Activated T-cell treated with anti-CD3 and anti-CD28 coated beads for 48 hours (primary cell): ENCODE measurements around the gene KLK10.
"Not testable (repeated sequence)": the region's sequence is repeated elsewhere in the genome, so short reads cannot be mapped to it uniquely, and the experiment has no call there.

Source experiments
- DNase-seq: peaks from one replicate; pipeline ENCODE4 v3.0.0-alpha.2; 2020; ENCODE audit warnings: low read depth

Gene KLK10

DNA sequence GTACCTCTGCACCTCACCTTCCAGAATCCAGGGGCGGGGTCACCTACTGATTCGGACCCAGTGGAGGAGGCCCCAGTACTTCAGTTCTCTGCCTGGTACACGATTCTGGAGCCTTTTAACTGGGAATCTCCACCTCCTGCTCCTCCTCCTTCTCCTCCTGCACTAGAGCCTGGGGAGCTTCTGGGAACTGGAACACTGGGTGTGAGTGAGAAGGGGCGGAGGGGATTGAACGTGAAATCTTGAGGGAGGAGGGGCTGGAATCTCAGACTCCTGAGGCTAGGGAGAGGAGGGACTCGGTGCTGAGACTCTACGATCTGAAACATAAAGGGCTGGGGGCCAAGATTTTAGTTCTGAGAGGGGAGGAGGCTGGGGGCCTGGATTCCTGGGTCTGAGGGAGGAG lies 18.0 kb downstream of the KLK10 start, which contains the start of gene KLK8:
Gene KLK8 (minus strand): TSS at position 90 of the 400 bp plus-strand sequence. CDS start 437 bp downstream, outside the sequence.
- DNase-seq: no peak

DNA sequence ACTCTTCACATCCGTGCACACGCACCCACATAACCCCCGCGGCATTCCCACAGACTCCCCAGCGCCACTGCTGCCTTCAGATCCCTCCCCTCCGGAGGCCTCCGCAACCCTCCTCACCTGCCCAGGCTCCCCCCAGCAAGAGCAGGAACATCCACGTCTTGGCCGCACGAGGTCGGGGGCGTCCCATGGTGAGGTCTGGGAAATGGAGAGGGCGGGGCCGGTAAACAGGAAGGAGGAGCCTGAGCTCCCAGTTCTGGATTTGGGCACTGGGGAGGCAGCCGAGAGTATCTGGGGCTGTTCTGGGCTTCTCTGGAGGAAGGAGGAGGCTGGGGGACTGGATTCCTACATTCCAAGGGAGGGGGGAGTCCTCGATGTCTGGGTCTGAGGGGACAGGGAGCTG lies 18.5 kb downstream of the KLK10 start:
- no peak for DNase-seq

GRCh38 chr19:51000426-51000825 lies 19.1 kb downstream of the KLK10 start:
- no peak for DNase-seq

- DNase-seq: no peak
These were observed 20.8 kb downstream of the KLK10 start for GRCh38 chr19:50998686-50999085.

- no peak for DNase-seq
These were observed 21.4 kb downstream of the KLK10 start for GRCh38 chr19:50998061-50998460.

DNA sequence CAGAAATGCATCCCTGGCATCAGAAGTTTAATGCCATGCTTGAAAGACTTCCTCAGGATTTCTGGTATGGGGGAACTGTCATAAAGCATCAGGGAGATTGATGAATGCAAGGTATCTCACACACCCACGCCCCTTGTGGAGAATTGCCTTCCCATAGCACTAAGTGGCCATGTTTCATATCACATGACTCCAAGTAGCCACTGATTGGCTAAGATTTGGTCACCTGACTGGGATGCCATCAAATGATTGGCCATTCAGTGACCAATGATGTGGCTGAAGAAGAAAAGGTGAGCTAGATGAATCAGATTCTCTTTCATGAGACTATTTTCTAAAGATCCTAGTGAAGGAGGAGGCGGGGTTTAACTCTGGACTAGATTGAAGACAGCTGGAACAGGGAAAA lies 25.4 kb downstream of the KLK10 start:
- no peak for DNase-seq

- no peak for DNase-seq
These were observed 26.9 kb downstream of the KLK10 start for GRCh38 chr19:50992666-50993035.

DNA sequence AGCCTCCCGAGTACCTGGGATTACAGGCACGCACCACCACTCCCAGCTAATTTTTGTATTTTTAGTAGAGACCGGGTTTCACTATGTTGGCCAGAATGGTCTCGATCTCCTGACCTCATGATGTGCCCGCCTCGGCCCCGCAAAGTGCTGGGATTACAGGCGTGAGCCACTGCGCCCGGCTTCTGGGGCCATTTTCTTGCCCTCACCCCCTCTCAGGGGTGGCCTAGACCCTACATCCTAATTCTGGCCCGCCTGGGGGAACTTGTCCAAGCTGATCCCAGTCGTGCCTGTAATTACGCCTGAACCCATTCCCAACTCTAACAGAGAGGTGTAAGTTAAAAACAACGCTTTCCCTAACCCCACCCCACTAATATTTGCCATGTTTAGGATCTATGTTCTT lies 35.1 kb downstream of the KLK10 start:
- DNase-seq: not testable (repeated sequence)

DNA sequence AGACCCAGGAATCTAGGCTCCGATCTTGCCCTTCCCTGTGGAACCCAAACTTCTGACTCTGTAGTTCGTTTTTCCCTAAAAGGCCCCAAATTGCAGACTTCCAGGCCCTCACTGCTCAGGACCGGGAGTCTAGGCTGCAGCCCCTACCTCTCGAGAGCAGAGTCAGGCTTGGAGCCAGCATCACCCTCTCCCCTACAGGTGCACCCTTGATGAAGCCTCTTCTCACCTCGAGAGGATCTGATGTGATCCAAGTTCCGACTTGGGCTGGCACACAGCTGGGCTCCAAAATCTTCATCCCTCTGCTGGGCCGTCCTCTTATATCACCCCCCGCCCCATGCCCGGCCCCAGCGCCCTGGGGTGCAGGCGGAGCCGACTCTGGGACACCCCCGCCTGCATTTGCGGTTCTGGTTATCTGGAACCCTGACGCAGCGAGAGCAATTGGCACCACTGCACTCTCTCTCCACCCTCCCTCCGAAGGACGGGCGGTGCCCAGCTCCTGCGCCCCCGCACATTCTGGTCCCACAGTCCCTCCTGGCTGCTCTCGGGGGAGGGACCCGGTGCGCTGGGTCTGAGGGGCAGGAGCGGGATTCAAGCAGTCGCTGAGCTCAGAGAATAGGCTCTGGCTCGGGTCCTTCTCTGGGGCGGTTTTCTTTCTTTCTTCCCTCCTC lies 35.8 kb downstream of the KLK10 start, which contains the start of gene KLK7:
Gene KLK7 (minus strand): TSS at position 293 of the 668 bp plus-strand sequence. CDS start 1,518 bp downstream, outside the sequence.
- no peak for DNase-seq

GRCh38 chr19:50982186-50982585 lies 37.3 kb downstream of the KLK10 start:
- DNase-seq: no peak

DNA sequence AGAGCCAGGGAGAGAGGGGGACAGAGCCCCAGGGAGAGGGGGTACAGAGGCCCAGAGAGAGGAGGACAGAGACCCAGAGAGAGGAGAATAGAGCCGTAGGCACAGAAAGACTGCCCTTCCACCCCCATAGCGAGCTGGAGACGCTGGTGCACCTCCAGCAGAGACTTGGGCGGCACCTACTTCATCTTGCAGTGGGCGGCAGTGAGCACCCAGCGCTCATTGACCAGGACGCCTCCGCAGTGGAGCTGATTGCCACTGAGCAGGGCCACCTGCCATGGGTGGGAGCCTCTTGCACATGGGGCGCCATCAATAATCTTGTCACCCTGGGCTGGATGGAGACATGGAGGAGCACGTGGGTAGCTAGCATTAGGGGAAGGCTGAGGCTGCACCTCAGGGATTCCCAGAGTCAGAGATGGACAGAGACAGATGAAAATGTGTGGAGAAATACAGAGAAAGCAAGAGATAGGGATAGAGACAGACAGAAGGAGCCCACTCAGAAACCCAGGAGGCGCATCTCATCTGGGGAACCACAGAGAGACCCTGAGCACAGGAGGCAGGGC lies 37.8 kb downstream of the KLK10 start:
- no peak for DNase-seq

DNA sequence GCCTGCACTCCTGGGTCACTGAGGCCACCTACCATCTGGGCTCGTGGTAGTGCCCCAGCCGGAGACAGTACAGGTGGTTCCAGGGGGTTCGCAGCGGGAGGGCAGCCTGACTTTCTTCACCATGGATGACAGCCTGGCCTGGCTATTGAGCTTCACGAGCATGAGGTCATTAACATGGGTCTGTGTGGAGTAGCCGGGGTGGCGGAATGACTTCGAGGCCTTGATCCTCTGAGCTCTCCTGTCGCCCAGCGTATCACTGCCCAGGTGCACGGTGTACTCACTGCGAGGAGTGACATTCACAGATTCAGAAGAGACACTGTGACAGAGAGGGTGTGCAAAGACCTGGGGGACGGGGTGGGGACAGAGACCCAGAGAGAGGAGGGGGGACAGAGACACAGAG lies 39.3 kb downstream of the KLK10 start:
- no peak for DNase-seq

DNA sequence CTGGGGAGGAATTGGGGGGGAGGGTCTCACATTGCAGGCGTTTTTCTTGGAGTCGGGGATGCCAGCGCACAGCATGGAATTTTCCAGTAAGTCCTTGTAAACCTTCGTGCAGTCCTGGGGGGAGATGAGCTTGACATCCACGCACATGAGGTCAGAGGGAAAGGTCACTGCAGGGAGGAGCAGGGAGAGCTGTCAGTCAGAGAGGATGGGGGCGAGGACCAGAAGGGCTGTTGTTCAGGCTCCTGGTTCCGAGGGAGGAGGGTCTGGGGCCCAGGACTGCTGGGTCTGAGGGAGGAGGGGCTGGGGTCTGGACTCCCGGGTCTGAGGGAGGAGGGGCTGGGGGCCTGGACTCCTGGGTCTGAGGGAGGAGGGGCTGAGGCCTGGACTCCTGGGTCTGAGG lies 39.8 kb downstream of the KLK10 start:
- DNase-seq: no peak

GRCh38 chr19:50978772-50979390 lies 40.6 kb downstream of the KLK10 start:
- DNase-seq: no peak

GRCh38 chr19:50977626-50978025 lies 41.9 kb downstream of the KLK10 start:
- no peak for DNase-seq

GRCh38 chr19:50975766-50976165 lies 43.7 kb downstream of the KLK10 start:
- no peak for DNase-seq

DNA sequence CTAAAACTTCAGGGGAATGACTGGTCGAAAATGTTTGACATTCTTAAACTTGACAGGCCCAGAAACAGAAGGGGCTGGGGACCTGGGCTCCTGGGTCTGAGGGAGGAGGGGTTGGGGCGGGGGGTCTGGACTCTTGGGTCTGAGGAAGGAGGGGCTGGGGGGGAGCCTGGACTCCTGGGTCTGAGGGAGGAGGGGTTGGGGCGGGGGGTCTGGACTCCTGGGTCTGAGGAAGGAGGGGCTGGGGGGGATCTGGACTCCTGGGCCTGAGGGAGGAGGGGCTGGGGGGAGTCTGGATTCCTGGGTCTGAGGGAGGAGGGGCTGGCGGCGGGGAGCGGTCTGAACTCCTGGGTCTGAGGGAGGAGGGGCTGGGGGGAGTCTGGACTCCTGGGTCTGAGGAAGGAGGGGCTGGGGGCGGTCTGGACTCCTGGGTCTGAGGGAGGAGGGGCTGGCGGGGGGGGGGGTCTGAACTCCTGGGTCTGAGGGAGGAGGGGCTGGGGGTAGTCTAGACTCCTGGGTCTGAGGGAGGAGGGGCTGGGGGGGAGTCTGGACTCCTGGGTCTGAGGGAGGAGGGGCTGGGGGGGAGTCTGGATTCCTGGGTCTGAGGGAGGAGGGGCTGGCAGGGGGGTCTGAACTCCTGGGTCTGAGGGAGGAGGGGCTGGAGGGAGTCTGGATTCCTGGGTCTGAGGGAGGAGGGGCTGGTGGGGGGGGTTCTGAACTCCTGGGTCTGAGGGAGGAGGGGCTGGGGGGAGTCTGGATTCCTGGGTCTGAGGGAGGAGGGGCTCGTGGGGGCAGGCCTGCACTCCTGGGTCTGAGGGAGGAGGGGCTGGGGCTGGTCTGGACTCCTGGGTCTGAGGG lies 44.6 kb downstream of the KLK10 start:
- DNase-seq: no peak

GRCh38 chr19:50972795-50973376 lies 46.6 kb downstream of the KLK10 start:
- no peak for DNase-seq

DNA sequence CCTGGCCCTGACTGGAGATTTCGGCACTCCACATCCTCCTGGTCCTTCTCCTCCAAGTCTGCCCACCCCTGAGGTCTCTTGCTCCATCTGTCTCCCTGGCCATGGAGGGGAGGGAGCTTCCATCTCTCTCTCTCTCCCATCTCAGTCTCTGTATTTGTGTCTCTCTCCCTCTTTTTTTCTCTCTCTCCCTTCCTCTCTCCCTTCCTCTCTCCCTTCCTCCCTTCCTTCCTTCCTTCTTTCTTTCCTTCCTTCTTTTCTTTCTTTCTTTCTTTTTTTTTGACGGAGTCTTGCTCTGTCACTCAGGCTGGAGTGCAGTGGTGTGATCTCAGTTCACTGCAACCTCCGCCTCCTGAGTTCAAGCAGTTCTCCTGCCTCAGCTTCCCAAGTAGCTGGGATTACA lies 49.7 kb downstream of the KLK10 start:
- not testable (repeated sequence) for DNase-seq

- DNase-seq: no peak
These were observed 50.1 kb downstream of the KLK10 start, which contains the start of gene KLK6 for GRCh38 chr19:50969413-50969760. KLK6 (minus strand) TSS chr19:50969591; CDS start chr19:50968104, 1,487 bp downstream.

GRCh38 chr19:50968716-50969412 lies 50.6 kb downstream of the KLK10 start:
- DNase-seq: no peak
